Measurements from ENCODE around the gene DLX1.

GRCh38 chr2:172053486-172053885 is 31.8 kb upstream of the DLX1 start:
- no peak for TF ChIP-seq CTCF (IDR thresholded peaks at IDR 0.05)
- TF ChIP-seq POLR2A (IDR thresholded peaks at IDR 0.05): no peak

Data from testis (tissue), 2 donors.